H1 (cell line): ENCODE measurements around the gene PPIL4. TPM values are rescaled to one million over a fixed set of nuclear protein-coding genes. Genes with fewer than 3 reads are reported as not detected.

Source experiments
- CTCF ChIA-PET: fragments of 300-600 bp; sonication (Branson Sonifier 250); formaldehyde crosslinking; loops from one replicate; lab custom pipeline; 2021; ENCODE audit not compliant: partially characterized antibody; lab: Charles Lee
- POLR2A ChIA-PET: fragments of 300-600 bp; sonication (Branson Sonifier 250); formaldehyde crosslinking; loops from one replicate; lab custom pipeline; 2021; ENCODE audit warnings: inconsistent platforms; ENCODE audit not compliant: partially characterized antibody; lab: Charles Lee
- DNase-seq, 2 experiments: peaks; one replicate each; pipeline versions ENCODE4 v3.0.0 to v3.0.0-alpha.2; 2010 to 2022; ENCODE audit warnings: low spot score in 2 of 2, low read depth in 1 of 2, mixed read lengths in 1 of 2
- FAIRE-seq: peaks from 2 replicates; lab custom pipeline; 2011; peaks lifted over from hg19 to GRCh38; lab: Jason Lieb, UNC
- H2AFZ ChIP-seq: 2 replicates; pipeline ENCODE4 v1.8.1; 2012; ENCODE audit warnings: low read length, inconsistent platforms
- H2AK5ac ChIP-seq: 2 replicates; pipeline ENCODE4 v1.6.1; 2013; ENCODE audit warnings: low read depth, low read length
- H2BK120ac ChIP-seq: replicated peaks from 2 replicates; pipeline ENCODE3; 2013; ENCODE audit warnings: low read depth, low read length, inconsistent platforms
- H2BK12ac ChIP-seq: 2 replicates; pipeline ENCODE4 v1.6.1; 2013; ENCODE audit warnings: low read depth, low read length
- H2BK15ac ChIP-seq: 2 replicates; pipeline ENCODE4 v1.6.1; 2013; ENCODE audit warnings: low read length
- H2BK20ac ChIP-seq: 2 replicates; pipeline ENCODE4 v1.6.1; 2013; ENCODE audit warnings: low read length
- H2BK5ac ChIP-seq: 2 replicates; pipeline ENCODE4 v1.6.1; 2013; ENCODE audit warnings: low read depth, low read length
- H3K14ac ChIP-seq: 2 replicates; pipeline ENCODE4 v1.6.1; 2013; ENCODE audit warnings: inconsistent platforms; ENCODE audit not compliant: insufficient read length
- H3K18ac ChIP-seq: 2 replicates; pipeline ENCODE4 v1.6.1; 2013; ENCODE audit warnings: low read length; ENCODE audit errors: extremely low read depth
- H3K23ac ChIP-seq: 2 replicates; pipeline ENCODE4 v1.6.1; 2013; ENCODE audit warnings: inconsistent platforms; ENCODE audit not compliant: insufficient read length
- H3K23me2 ChIP-seq: 2 replicates; pipeline ENCODE4 v1.6.1; 2013; ENCODE audit warnings: low read depth, low read length
- H3K27ac ChIP-seq: 2 replicates; pipeline ENCODE4 v1.6.1; 2011; ENCODE audit warnings: low read depth, low read length, inconsistent platforms
- H3K27me3 ChIP-seq, 4 experiments: replicated peaks in 1 of 4; 1 replicate in 1 of 4; 2 replicates in 3 of 4; pipeline versions ENCODE4 v1.6.1 to v1.8.1; 2011 to 2013; ENCODE audit warnings: low read length in 3 of 4, mild to moderate bottlenecking in 3 of 4, inconsistent platforms in 2 of 4, mixed read lengths in 2 of 4, moderate library complexity in 1 of 4; ENCODE audit not compliant: control insufficient read depth in 3 of 4, insufficient read depth in 3 of 4; ENCODE audit errors: extremely low read depth in 1 of 4
- H3K36me3 ChIP-seq, 4 experiments: 2 replicates each; pipeline versions ENCODE4 v1.6.1 to v1.8.1; 2011 to 2013; ENCODE audit warnings: mild to moderate bottlenecking in 4 of 4, low read length in 3 of 4, moderate library complexity in 2 of 4, control low read depth in 1 of 4, inconsistent platforms in 1 of 4; ENCODE audit not compliant: insufficient read depth in 4 of 4, control insufficient read depth in 2 of 4
- H3K4ac ChIP-seq: replicated peaks from 2 replicates; pipeline ENCODE3; 2013; ENCODE audit warnings: low read length, low read depth, mixed read lengths, inconsistent platforms; ENCODE audit not compliant: insufficient read length
- H3K4me1 ChIP-seq, 4 experiments: replicated peaks in 1 of 4; 1 replicate in 1 of 4; 2 replicates in 3 of 4; pipeline versions ENCODE4 v1.6.1 to v1.8.1; 2011 to 2013; ENCODE audit warnings: low read length in 3 of 4, inconsistent platforms in 2 of 4, mixed read lengths in 1 of 4; ENCODE audit not compliant: insufficient read depth in 4 of 4, control insufficient read depth in 3 of 4
- H3K4me2 ChIP-seq, 2 experiments: 2 replicates each; pipeline versions ENCODE4 v1.6.1 to v1.8.1; 2011 to 2013; ENCODE audit warnings: low read depth in 2 of 2, low read length in 2 of 2, control low read depth in 1 of 2, inconsistent platforms in 1 of 2, mild to moderate bottlenecking in 1 of 2; ENCODE audit not compliant: insufficient read depth in 1 of 2
- H3K4me3 ChIP-seq, 4 experiments: fragments of 200-600, 300-600 bp in 1 of 4; sonication (generic), shearing (Covaris generic), sonication (Bioruptor Twin) in 1 of 4; 2 replicates each; pipeline versions ENCODE4 v1.5.1 to v1.8.1; 2011 to 2016; ENCODE audit warnings: low read length in 4 of 4, low read depth in 3 of 4, control low read depth in 2 of 4, inconsistent platforms in 2 of 4, mild to moderate bottlenecking in 2 of 4, mixed read lengths in 1 of 4, moderate library complexity in 1 of 4; ENCODE audit not compliant: insufficient read depth in 2 of 4; ENCODE audit errors: extremely low read depth in 1 of 4
- H3K56ac ChIP-seq: replicated peaks from 2 replicates; pipeline ENCODE3; 2013; ENCODE audit warnings: low read depth, mild to moderate bottlenecking, mixed read lengths, low read length, inconsistent platforms; ENCODE audit not compliant: insufficient read length
- H3K79me1 ChIP-seq: 2 replicates; pipeline ENCODE4 v1.6.1; 2013; ENCODE audit warnings: low read depth, low read length, control low read depth
- H3K79me2 ChIP-seq, 2 experiments: 2 replicates each; pipeline versions ENCODE4 v1.6.1 to v1.8.1; 2012 to 2013; ENCODE audit warnings: low read length in 2 of 2, mild to moderate bottlenecking in 2 of 2, inconsistent platforms in 1 of 2; ENCODE audit not compliant: insufficient read depth in 2 of 2, control insufficient read depth in 1 of 2
- H3K9ac ChIP-seq, 4 experiments: replicated peaks in 1 of 4; 1 replicate in 1 of 4; 2 replicates in 3 of 4; pipeline versions ENCODE4 v1.6.1 to v1.8.1; 2011 to 2013; ENCODE audit warnings: low read depth in 3 of 4, low read length in 3 of 4, control low read depth in 2 of 4, mild to moderate bottlenecking in 2 of 4, moderate library complexity in 2 of 4, inconsistent platforms in 1 of 4; ENCODE audit errors: extremely low read depth in 1 of 4
- H3K9me3 ChIP-seq, 2 experiments: 2 replicates each; pipeline versions ENCODE4 v1.6.1 to v1.8.1; 2012 to 2013; ENCODE audit warnings: mild to moderate bottlenecking in 2 of 2, moderate library complexity in 2 of 2, control low read depth in 1 of 2, inconsistent platforms in 1 of 2, low read depth in 1 of 2, low read length in 1 of 2, mixed read lengths in 1 of 2; ENCODE audit not compliant: insufficient read depth in 2 of 2
- H4K20me1 ChIP-seq, 2 experiments: replicated peaks in 1 of 2; 2 replicates each; pipeline versions ENCODE3 to v1.8.1; 2011 to 2013; ENCODE audit warnings: inconsistent platforms in 2 of 2, low read length in 2 of 2, mild to moderate bottlenecking in 1 of 2; ENCODE audit not compliant: insufficient read depth in 2 of 2, control insufficient read depth in 1 of 2
- H4K5ac ChIP-seq: 2 replicates; pipeline ENCODE4 v1.6.1; 2013; ENCODE audit warnings: low read length, low read depth, mixed read lengths, inconsistent platforms; ENCODE audit not compliant: insufficient read length
- H4K8ac ChIP-seq: 2 replicates; pipeline ENCODE4 v1.8.0; 2013; ENCODE audit warnings: mild to moderate bottlenecking, moderate library complexity, low read length, inconsistent platforms; ENCODE audit not compliant: insufficient read depth; ENCODE audit errors: extremely low read depth
- H4K91ac ChIP-seq: replicated peaks from 2 replicates; pipeline ENCODE3; 2013; ENCODE audit warnings: low read length, mixed read lengths, inconsistent platforms; ENCODE audit not compliant: insufficient read length
- ATF2 ChIP-seq: IDR thresholded peaks from 2 replicates; pipeline ENCODE4 v1.6.1; 2012; ENCODE audit warnings: low read length, inconsistent platforms
- BRCA1 ChIP-seq: IDR thresholded peaks from 2 replicates; pipeline ENCODE4 v1.6.1; 2012; ENCODE audit warnings: low read depth, low read length, improper control_type of control experiment
- CTBP2 ChIP-seq: IDR thresholded peaks from 2 replicates; pipeline ENCODE4 v1.7.0; 2011; ENCODE audit warnings: borderline replicate concordance, mild to moderate bottlenecking, moderate library complexity, mixed read lengths, low read length; ENCODE audit not compliant: insufficient read depth, insufficient read length
- KDM1A ChIP-seq: fragments of 200-600, 300-600 bp; sonication (generic); IDR thresholded peaks from 2 replicates; pipeline ENCODE4 v1.7.1; 2016; ENCODE audit warnings: mild to moderate bottlenecking, low read length, borderline replicate concordance
- NRF1 ChIP-seq: IDR thresholded peaks from 2 replicates; pipeline ENCODE4 v1.6.1; 2011; ENCODE audit warnings: mild to moderate bottlenecking, low read depth, low read length, improper control_type of control experiment
- POU5F1 ChIP-seq: IDR thresholded peaks from 2 replicates; pipeline ENCODE4 v1.6.1; 2011; ENCODE audit warnings: low read depth, mild to moderate bottlenecking, low read length, moderate library complexity
- RAD21 ChIP-seq, 2 experiments: IDR thresholded peaks in 1 of 2; conservative IDR thresholded peaks in 1 of 2; 2 replicates each; pipeline ENCODE4 v1.6.1; 2011; ENCODE audit warnings: low read depth in 2 of 2, low read length in 2 of 2, improper control_type of control experiment in 1 of 2, inconsistent platforms in 1 of 2, mild to moderate bottlenecking in 1 of 2, moderate library complexity in 1 of 2
- SAP30 ChIP-seq: fragments of 300-600 bp; sonication (generic); IDR thresholded peaks from 2 replicates; pipeline ENCODE4 v1.7.1; 2012; ENCODE audit warnings: low read length, moderate library complexity, mild to moderate bottlenecking, inconsistent platforms; ENCODE audit not compliant: insufficient read depth, insufficient replicate concordance
- SP2 ChIP-seq: IDR thresholded peaks from 2 replicates; pipeline ENCODE4 v1.6.1; 2012; ENCODE audit warnings: mild to moderate bottlenecking, low read length, inconsistent platforms
- SP4 ChIP-seq: IDR thresholded peaks from 2 replicates; pipeline ENCODE4 v1.6.1; 2012; ENCODE audit warnings: low read length, inconsistent platforms
- WGBS, 2 experiments: shearing (Covaris generic) in 1 of 2; methylation state at CpG; one replicate each; pipeline versions ENCODE4 v1.1.6 to v1.1.7; 2013 to 2015; ENCODE audit warnings: low lambda C conversion rate in 2 of 2, mixed read lengths in 2 of 2, inconsistent platforms in 1 of 2, low coverage in 1 of 2, missing lambda C conversion rate in 1 of 2; ENCODE audit not compliant: insufficient replicate concordance in 2 of 2, insufficient coverage in 1 of 2, insufficient read length in 1 of 2; ENCODE audit errors: extremely low coverage in 1 of 2, missing lambda C conversion rate in 1 of 2; 5-methylcytosine and 5-hydroxymethylcytosine counted together
- polyA plus RNA-seq, 7 experiments: library from polyadenylated mRNA; depleted of rRNA in 3 of 7; stranded (reverse) in 5 of 7; unstranded in 2 of 7; fragments of >200 nt in 5 of 7; fragments of 200-250 nt in 2 of 7; gene quantifications; 1 replicate in 5 of 7; 2 replicates in 1 of 7; 4 replicates in 1 of 7; pipeline versions ENCODE4 v1.2.1 to v1.2.3, GENCODE V29; 2011 to 2013; ENCODE audit warnings: missing spikeins in 2 of 7, mixed read lengths in 2 of 7
- total RNA-seq: library from RNA; stranded (reverse); fragmentation: NEBNext Ultra II Directional; extraction: Animal tissue kit (Norgen Biotek cat#: 25700); gene quantifications from 2 replicates; pipeline ENCODE4 v1.2.1, GENCODE V29; 2021

PPIL4 gene
- total and polyA plus RNA-seq, 2 of the 8 experiments (the other 6 are each of a cell fraction or from before 2014, with no cell fraction given), result 2.0 to 33.2 TPM

GRCh38 chr6:149492798-149493343 lies 53.0 kb downstream of the PPIL4 start:
- no peak for FAIRE-seq
- no peaks in the 10 kb centered on the region for H3K79me1 ChIP-seq
- no peak overlapping the region for H2AFZ ChIP-seq
- H2BK15ac ChIP-seq, result no peak overlapping the region
- 88% methylated on average over 4 of the region's 4 CpGs; no CpG with 5 or more reads in 1 of the 2 experiments for WGBS, 2 experiments
- no peak overlapping the region for H3K4me3 ChIP-seq
- no peak overlapping the region for H3K18ac ChIP-seq
- H4K5ac ChIP-seq, result no peak overlapping the region
- no peaks in the 10 kb centered on the region for H3K27me3 ChIP-seq
- no peak overlapping the region for H3K27ac ChIP-seq
- no peak overlapping the region for H2AK5ac ChIP-seq
- no peaks in the 10 kb centered on the region for H3K23me2 ChIP-seq
- TF ChIP-seq POU5F1, result no peak
- TF ChIP-seq SP4, result no peak
- no peak for TF ChIP-seq ATF2
- no peak for TF ChIP-seq BRCA1
- no peak for TF ChIP-seq KDM1A
- no peak for TF ChIP-seq SP2
- TF ChIP-seq RAD21 (IDR thresholded peaks at IDR 0.05 in 1 of 2, conservative IDR thresholded peaks at IDR 0.05 in 1 of 2; ENCODE audit: low read depth in 2 of 2, low read length in 2 of 2), result no peak
- no peak for TF ChIP-seq CTBP2
- no peak for TF ChIP-seq SAP30
- TF ChIP-seq NRF1, result no peak
- no peak overlapping the region for H2BK12ac ChIP-seq
- H3K79me2 ChIP-seq, result no peaks in the 10 kb centered on the region
- H2BK120ac ChIP-seq, result no peak overlapping the region
- ChIA-PET POLR2A (no interaction called here), CTCF (interaction anchor here (1.2 kb wide), 1 partner anchor 412 kb away, joined by 3 read pairs; no protein-coding TSS in a partner anchor)
- no peaks in the 10 kb centered on the region for H3K4me1 ChIP-seq
- no peaks in the 10 kb centered on the region for H4K20me1 ChIP-seq
- H4K8ac ChIP-seq, result no peak overlapping the region
- no peak overlapping the region for H3K4ac ChIP-seq
- no peak overlapping the region for H3K23ac ChIP-seq
- H3K56ac ChIP-seq, result no peak overlapping the region
- H3K36me3 ChIP-seq, result no peaks in the 10 kb centered on the region
- no peak overlapping the region for H2BK20ac ChIP-seq
- H3K9ac ChIP-seq, result no peak overlapping the region
- no peak overlapping the region for H2BK5ac ChIP-seq
- no peak overlapping the region for H3K4me2 ChIP-seq
- no peaks in the 10 kb centered on the region for H3K9me3 ChIP-seq
- no peak for DNase-seq
- H4K91ac ChIP-seq, result no peak overlapping the region
- no peak overlapping the region for H3K14ac ChIP-seq
